Chondrocyte (in vitro differentiated cells): ENCODE results near the gene RPL22. TPM values are rescaled to one million over a fixed set of nuclear protein-coding genes. Genes with fewer than 3 reads are reported as not detected.

Source experiments
- DNase-seq: peaks from one replicate; pipeline ENCODE4 v3.0.0; 2021; ENCODE audit warnings: mixed read lengths, low spot score
- H3K27ac Mint-ChIP-seq: one replicate; pipeline ENCODE4 v1.8.0; 2021; ENCODE audit warnings: mild to moderate bottlenecking, moderate library complexity, mixed read lengths; ENCODE audit not compliant: unreplicated experiment
- H3K27me3 Mint-ChIP-seq: 2 replicates; pipeline ENCODE4 v1.8.0; 2021; ENCODE audit warnings: low read depth, mixed read lengths
- H3K36me3 Mint-ChIP-seq: 2 replicates; pipeline ENCODE4 v1.8.0; 2021; ENCODE audit warnings: low read depth, mixed read lengths
- H3K4me1 Mint-ChIP-seq: 2 replicates; pipeline ENCODE4 v1.8.0; 2021; ENCODE audit warnings: low read depth, mild to moderate bottlenecking, mixed read lengths
- H3K4me3 Mint-ChIP-seq: one replicate; pipeline ENCODE4 v1.8.0; 2021; ENCODE audit warnings: mild to moderate bottlenecking, moderate library complexity, mixed read lengths; ENCODE audit not compliant: unreplicated experiment
- H3K9me3 Mint-ChIP-seq: 2 replicates; pipeline ENCODE4 v1.8.0; 2021; ENCODE audit warnings: low read depth, mixed read lengths
- total RNA-seq: library from RNA; stranded (reverse); gene quantifications from 3 replicates; pipeline ENCODE4 v1.2.1, GENCODE V29; 2021
- TF ChIP-seq, protein P1 (sequence below): fragments of 200-600 bp; sonication (generic); IDR thresholded peaks from 2 replicates; pipeline ENCODE4 v1.5.0; 2021; ENCODE audit warnings: antibody characterized with exemption, mild to moderate bottlenecking, moderate library complexity

RPL22 gene
- total RNA-seq, 1 donor from 2014 or later: 220 TPM

DNA sequence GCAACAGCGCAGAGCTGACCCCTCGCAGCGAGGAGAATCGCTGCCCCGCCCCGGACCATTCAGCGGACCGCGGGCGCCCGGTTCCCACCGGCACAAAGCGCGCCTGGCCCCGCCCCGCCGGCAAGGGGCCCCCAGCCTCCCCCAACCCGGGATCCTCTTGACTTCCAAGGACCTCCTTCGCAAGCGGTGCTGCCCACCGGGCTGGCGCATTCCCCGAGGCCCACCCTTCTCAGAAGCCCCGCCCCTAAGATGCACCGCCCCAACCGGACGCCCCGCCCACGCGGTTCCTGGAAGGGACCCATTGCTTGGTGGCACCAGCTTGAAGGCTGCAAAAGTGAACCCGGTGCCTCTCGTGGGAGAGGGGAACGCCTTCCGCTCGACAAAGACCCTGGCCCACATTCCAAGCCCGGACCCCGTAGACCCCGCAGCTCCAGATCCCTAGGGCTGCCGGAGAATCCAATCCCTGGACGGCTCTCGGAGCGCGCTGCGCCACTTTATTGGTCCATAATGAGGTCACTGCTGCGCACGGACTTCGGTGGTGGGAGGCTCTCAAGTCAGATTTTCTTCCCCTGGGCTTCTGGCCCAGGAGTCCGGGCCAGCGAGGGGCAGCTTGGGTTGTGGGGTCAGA lies 46.6 kb upstream of the RPL22 start:
- H3K4me1 Mint-ChIP-seq: peaks cover 15% of the 10 kb centered on the region
- DNase-seq: peak; percentile 78
- TF ChIP-seq, protein P1, sequence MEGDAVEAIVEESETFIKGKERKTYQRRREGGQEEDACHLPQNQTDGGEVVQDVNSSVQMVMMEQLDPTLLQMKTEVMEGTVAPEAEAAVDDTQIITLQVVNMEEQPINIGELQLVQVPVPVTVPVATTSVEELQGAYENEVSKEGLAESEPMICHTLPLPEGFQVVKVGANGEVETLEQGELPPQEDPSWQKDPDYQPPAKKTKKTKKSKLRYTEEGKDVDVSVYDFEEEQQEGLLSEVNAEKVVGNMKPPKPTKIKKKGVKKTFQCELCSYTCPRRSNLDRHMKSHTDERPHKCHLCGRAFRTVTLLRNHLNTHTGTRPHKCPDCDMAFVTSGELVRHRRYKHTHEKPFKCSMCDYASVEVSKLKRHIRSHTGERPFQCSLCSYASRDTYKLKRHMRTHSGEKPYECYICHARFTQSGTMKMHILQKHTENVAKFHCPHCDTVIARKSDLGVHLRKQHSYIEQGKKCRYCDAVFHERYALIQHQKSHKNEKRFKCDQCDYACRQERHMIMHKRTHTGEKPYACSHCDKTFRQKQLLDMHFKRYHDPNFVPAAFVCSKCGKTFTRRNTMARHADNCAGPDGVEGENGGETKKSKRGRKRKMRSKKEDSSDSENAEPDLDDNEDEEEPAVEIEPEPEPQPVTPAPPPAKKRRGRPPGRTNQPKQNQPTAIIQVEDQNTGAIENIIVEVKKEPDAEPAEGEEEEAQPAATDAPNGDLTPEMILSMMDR: no peak
- H3K9me3 Mint-ChIP-seq: no peaks in the 10 kb centered on the region
- H3K27ac Mint-ChIP-seq: no peak overlapping the region
- no peaks in the 10 kb centered on the region for H3K36me3 Mint-ChIP-seq
- H3K27me3 Mint-ChIP-seq: peaks cover 43% of the 10 kb centered on the region
- H3K4me3 Mint-ChIP-seq: peak overlapping the region; percentile 54

DNA sequence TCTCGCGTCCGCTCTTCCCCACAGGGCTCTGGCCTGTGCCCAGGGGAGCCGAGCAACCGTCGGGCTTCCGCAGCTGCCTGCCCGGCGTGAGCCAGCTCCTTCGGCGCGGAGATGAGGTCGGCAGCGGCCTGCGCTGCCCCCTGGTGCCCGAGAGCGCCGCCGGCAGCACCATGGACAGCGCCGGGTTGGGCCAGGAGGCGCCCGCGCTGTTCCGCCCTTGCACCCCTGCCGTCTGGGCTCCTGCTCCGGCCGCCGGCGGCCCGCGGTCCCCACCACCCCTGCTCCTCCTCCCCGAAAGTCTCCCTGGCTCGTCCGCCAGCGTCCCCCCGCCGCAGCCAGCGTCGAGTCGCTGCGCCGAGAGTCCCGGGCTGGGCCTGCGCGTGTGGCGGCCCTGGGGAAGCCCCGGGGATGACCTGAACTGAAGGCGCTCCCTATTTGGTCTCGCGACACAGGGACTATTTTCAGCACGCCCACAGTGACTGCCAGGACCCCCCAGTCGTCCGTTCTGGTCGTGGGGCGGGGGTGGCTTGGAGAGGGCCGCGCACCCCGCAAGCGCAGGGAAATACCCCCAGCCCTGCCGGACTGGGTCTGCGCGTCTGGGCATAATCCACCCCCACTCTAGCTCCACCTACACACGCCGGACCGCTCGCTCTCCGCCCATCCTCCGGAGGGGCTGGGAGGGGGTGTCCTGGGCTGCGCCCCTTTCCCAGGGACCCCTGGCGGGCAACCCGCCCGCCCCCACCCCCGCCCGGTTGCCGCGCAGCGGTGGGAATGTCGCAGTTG lies 45.9 kb upstream of the RPL22 start:
- peak; percentile 95 for DNase-seq
- H3K9me3 Mint-ChIP-seq: no peaks in the 10 kb centered on the region
- no peak overlapping the region for H3K27ac Mint-ChIP-seq
- H3K36me3 Mint-ChIP-seq: no peaks in the 10 kb centered on the region
- TF ChIP-seq, protein P1: peak; percentile 86
- peaks cover 40% of the 10 kb centered on the region for H3K27me3 Mint-ChIP-seq
- peaks cover 15% of the 10 kb centered on the region for H3K4me1 Mint-ChIP-seq
- H3K4me3 Mint-ChIP-seq: no peak overlapping the region

DNA sequence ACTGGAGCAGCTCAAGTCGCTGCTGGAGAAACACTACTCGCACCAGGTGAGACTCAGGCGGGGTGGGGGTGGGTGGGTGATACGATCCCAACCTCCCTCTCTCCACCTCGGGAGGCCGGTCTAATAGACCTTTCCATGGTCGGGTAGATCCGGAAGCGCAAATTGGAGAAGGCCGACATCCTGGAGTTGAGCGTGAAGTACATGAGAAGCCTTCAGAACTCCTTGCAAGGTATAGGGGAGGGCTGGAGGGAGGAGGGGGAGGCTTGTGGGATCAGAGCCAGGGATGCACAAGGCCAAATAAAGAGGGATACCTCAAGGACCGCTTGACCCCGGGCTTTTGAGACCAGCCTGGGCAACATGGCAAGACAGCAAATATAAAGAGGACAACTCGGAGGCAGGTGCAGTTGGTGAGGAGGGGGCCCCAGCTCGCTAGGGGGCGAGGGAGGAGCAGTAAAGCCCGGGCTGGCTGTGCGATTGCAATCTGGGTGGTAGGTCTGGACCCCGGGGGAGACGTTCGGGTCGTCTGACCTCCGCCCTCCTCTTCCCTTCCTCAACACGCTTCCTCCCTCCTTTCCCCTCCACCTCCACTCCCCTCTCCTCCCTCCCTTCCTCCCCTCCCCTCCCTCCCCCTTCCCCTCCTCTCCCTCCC lies 45.1 kb upstream of the RPL22 start:
- no peak for DNase-seq
- H3K36me3 Mint-ChIP-seq: no peaks in the 10 kb centered on the region
- H3K4me3 Mint-ChIP-seq: no peak overlapping the region
- H3K4me1 Mint-ChIP-seq: peaks cover 15% of the 10 kb centered on the region
- TF ChIP-seq, protein P1: no peak
- peaks cover 41% of the 10 kb centered on the region for H3K27me3 Mint-ChIP-seq
- H3K27ac Mint-ChIP-seq: no peak overlapping the region
- no peaks in the 10 kb centered on the region for H3K9me3 Mint-ChIP-seq

DNA sequence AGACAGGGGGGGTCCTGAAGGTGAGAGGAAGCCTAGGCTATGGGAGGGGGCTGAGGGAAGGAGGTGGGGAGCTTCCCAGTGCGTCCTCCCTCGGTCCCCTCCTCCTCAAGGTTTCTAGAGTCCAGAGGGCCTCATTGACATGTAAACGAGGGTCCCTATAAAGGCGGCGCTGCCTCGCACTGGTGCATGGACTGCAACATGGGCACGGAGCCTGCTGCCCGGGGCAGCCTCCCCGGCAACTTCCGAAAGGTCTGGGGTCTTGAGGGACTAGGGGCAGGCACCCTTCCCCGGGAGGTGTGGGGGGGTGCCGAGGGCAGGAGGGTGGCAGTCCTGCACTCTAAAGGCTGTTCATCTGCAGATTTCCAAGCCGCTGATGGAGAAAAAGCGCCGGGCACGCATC lies 44.6 kb upstream of the RPL22 start, which contains the start of gene HES3:
TSS of gene HES3 (plus strand) at position 187 of the 400 bp plus-strand sequence. CDS start at position 374, 187 bp downstream.
- Mint-ChIP-seq H3K4me1 (peaks cover 15% of the 10 kb centered on the region), H3K27me3 (peaks cover 43% of the 10 kb centered on the region), H3K27ac (no peak within 1 kb of the TSS), H3K4me3 (no peak within 1 kb of the TSS), H3K36me3 (no peaks in the 10 kb centered on the region), H3K9me3 (no peaks in the 10 kb centered on the region)
- TF ChIP-seq, protein P1: no peak
- DNase-seq: no peak

DNA sequence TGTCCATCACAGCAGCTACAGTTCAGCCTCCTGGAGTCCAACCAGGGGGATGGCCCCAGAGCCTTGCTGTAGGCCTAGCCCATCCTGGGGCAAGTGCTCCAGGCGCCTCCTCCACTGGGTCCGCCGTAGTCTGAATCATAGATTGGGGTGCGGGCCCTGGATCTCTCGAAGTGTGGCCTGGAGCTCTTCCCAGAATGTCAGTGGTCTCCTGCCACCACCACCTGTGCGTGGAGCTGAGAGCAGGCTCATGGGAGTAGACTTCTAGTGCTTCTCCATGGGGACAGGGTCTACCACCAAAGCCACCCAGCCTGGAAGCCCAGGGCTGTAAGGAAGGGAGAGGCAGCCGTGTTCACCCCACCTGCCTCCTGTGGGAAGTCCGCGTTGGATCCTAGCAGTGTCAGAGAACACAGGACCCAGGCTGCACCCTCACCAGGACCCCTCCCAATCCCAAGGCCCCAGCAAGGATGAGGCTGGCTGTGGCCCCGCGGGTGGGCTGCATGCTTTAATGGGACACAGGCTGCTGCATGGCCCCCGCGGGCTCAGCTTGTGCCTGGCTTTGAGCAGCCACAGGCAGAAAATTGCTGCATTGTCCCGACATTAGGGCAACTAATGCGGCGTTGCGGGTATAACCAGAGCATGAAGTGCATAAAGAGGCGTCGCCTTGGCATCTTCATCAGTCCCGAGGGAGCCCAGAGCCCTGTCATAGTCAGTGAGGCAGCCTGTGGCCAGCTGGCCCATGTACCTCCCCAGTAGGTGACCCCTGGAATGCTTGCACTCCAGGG lies 43.8 kb upstream of the RPL22 start:
- no peak overlapping the region for H3K27ac Mint-ChIP-seq
- H3K4me1 Mint-ChIP-seq: peaks cover 15% of the 10 kb centered on the region
- no peaks in the 10 kb centered on the region for H3K9me3 Mint-ChIP-seq
- TF ChIP-seq, protein P1: no peak
- H3K4me3 Mint-ChIP-seq: no peak overlapping the region
- DNase-seq: no peak
- peaks cover 43% of the 10 kb centered on the region for H3K27me3 Mint-ChIP-seq
- H3K36me3 Mint-ChIP-seq: no peaks in the 10 kb centered on the region
